ENCODE results near the gene PLCXD3. TPM values are rescaled to one million over a fixed set of nuclear protein-coding genes. Genes with fewer than 3 reads are reported as not detected.

PLCXD3 gene
- polyA plus RNA-seq, 1 donor (not counting 4 experiments of a cell fraction or from before 2014, with no cell fraction given): not detected

DNA sequence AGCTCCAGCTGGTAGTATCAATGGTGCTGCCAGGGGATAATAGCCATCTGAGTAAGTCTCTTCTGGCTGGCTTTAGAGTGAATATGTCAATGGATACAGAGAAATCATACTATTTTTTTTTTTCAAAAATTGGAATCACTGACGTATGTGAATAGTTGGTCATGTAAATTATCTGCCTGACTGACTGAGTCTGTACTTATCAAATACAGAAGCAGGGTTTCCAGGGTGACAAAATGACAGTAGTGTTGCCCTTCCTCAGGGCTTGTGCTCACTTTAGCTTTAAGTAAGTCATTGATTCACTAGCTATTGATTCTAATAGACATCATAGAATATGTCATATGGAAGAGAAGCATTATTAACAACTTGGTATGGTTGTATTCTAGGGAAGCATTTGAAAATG, 171.1 kb downstream of the PLCXD3 start:
- DNase-seq (ENCODE audit: low read depth, low spot score) (no peak), FAIRE-seq (no peak)
- Histone ChIP-seq H3K4me3 (ENCODE audit: control insufficient read depth in 2 of 3, extremely low read depth in 1 of 3, insufficient read depth in 2 of 3, low read depth in 1 of 3, low read length in 3 of 3) (no peak overlapping the region), H4K20me1 (ENCODE audit: control insufficient read depth, extremely low read depth, insufficient read depth, low read length) (no peaks in the 10 kb centered on the region), H2AFZ (ENCODE audit: control insufficient read depth, low read length) (no peak overlapping the region), H3K9ac (ENCODE audit: control insufficient read depth, extremely low read depth, insufficient read depth, low read length) (no peak overlapping the region), H3K9me3 (ENCODE audit: control insufficient read depth, low read depth, low read length) (no peaks in the 10 kb centered on the region), H3K79me2 (ENCODE audit: control insufficient read depth, insufficient read depth, low read length) (no peaks in the 10 kb centered on the region), H3K9me1 (ENCODE audit: control insufficient read depth, extremely low read depth, insufficient read depth, low read length) (no peaks in the 10 kb centered on the region), H3K27me3 (ENCODE audit: control insufficient read depth, extremely low read depth, insufficient read depth, low read length) (no peaks in the 10 kb centered on the region), H3K27ac (ENCODE audit: control insufficient read depth, insufficient read depth, low read length) (no peak overlapping the region), H3K4me2 (ENCODE audit: control insufficient read depth, extremely low read depth, insufficient read depth, low read depth, low read length) (no peak overlapping the region), H3K36me3 (ENCODE audit: control insufficient read depth in 2 of 2, extremely low read depth in 1 of 2, insufficient read depth in 2 of 2, low read length in 2 of 2) (no peaks in the 10 kb centered on the region), H3K4me1 (ENCODE audit: control insufficient read depth, extremely low read depth, insufficient read depth, low read length) (no peaks in the 10 kb centered on the region)
- TF ChIP-seq, protein P1, sequence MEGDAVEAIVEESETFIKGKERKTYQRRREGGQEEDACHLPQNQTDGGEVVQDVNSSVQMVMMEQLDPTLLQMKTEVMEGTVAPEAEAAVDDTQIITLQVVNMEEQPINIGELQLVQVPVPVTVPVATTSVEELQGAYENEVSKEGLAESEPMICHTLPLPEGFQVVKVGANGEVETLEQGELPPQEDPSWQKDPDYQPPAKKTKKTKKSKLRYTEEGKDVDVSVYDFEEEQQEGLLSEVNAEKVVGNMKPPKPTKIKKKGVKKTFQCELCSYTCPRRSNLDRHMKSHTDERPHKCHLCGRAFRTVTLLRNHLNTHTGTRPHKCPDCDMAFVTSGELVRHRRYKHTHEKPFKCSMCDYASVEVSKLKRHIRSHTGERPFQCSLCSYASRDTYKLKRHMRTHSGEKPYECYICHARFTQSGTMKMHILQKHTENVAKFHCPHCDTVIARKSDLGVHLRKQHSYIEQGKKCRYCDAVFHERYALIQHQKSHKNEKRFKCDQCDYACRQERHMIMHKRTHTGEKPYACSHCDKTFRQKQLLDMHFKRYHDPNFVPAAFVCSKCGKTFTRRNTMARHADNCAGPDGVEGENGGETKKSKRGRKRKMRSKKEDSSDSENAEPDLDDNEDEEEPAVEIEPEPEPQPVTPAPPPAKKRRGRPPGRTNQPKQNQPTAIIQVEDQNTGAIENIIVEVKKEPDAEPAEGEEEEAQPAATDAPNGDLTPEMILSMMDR (optimal IDR thresholded peaks at IDR 0.05 in 1 of 3, IDR thresholded peaks at IDR 0.05 in 1 of 3, conservative IDR thresholded peaks at IDR 0.05 in 1 of 3; ENCODE audit: extremely low read depth in 1 of 3, insufficient read depth in 2 of 3, low read length in 3 of 3): no peak
- no peak for TF ChIP-seq EZH2 (IDR thresholded peaks at IDR 0.05; ENCODE audit: low read length)
- dilution Hi-C loops (cut with MboI; ENCODE audit: extremely low pct_ligation_motif_present, low sequenced_read_pairs): no loop called here

DNA sequence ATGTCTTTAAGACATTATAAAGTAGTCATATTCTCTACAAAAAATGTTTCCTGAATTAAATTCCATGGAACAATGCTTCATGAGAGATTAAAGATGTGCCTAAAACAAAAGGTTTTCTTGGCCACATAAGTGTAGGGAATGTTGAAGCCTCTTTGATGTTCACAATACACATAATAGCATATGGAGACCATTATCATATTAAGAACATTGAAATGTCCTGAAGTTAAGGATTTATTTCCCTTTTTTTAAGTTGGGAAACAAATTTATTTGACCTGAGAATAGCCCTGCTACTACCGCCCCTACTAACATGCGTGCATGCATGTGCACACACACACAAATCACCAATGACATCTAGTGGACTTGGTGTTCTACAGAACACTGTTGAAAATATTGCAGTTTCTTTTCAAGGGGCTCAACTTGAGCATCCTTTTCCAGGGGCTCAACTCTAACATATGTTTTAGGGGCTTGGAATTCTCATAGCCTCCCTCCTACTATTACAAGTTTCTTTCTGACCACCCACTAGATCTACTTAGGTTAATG, 172.2 kb downstream of the PLCXD3 start:
- Histone ChIP-seq H3K4me2 (ENCODE audit: control insufficient read depth, extremely low read depth, insufficient read depth, low read depth, low read length) (no peak overlapping the region), H3K27me3 (ENCODE audit: control insufficient read depth, extremely low read depth, insufficient read depth, low read length) (no peaks in the 10 kb centered on the region), H3K4me3 (ENCODE audit: control insufficient read depth in 2 of 3, extremely low read depth in 1 of 3, insufficient read depth in 2 of 3, low read depth in 1 of 3, low read length in 3 of 3) (no peak overlapping the region), H2AFZ (ENCODE audit: control insufficient read depth, low read length) (no peak overlapping the region), H3K27ac (ENCODE audit: control insufficient read depth, insufficient read depth, low read length) (no peak overlapping the region), H3K9me1 (ENCODE audit: control insufficient read depth, extremely low read depth, insufficient read depth, low read length) (no peaks in the 10 kb centered on the region), H3K9ac (ENCODE audit: control insufficient read depth, extremely low read depth, insufficient read depth, low read length) (no peak overlapping the region), H4K20me1 (ENCODE audit: control insufficient read depth, extremely low read depth, insufficient read depth, low read length) (no peaks in the 10 kb centered on the region), H3K36me3 (ENCODE audit: control insufficient read depth in 2 of 2, extremely low read depth in 1 of 2, insufficient read depth in 2 of 2, low read length in 2 of 2) (no peaks in the 10 kb centered on the region), H3K4me1 (ENCODE audit: control insufficient read depth, extremely low read depth, insufficient read depth, low read length) (no peaks in the 10 kb centered on the region), H3K9me3 (ENCODE audit: control insufficient read depth, low read depth, low read length) (no peaks in the 10 kb centered on the region), H3K79me2 (ENCODE audit: control insufficient read depth, insufficient read depth, low read length) (no peaks in the 10 kb centered on the region)
- dilution Hi-C loops (cut with MboI; ENCODE audit: extremely low pct_ligation_motif_present, low sequenced_read_pairs): no loop called here
- no peak for DNase-seq (ENCODE audit: low read depth, low spot score)
- no peak for FAIRE-seq
- TF ChIP-seq EZH2 (IDR thresholded peaks at IDR 0.05; ENCODE audit: low read length): no peak
- TF ChIP-seq, protein P1 (optimal IDR thresholded peaks at IDR 0.05 in 1 of 3, IDR thresholded peaks at IDR 0.05 in 1 of 3, conservative IDR thresholded peaks at IDR 0.05 in 1 of 3; ENCODE audit: extremely low read depth in 1 of 3, insufficient read depth in 2 of 3, low read length in 3 of 3): no peak
